Activated CD4-positive, alpha-beta T cell treated with anti-CD3 and anti-CD28 coated beads for 4 hours (primary cell): ENCODE results near the gene CX3CL1.

Experiments
- DNase-seq, 2 donors: peaks; one replicate each; pipeline ENCODE4 v3.0.0-alpha.2; 2020

CX3CL1 gene

GRCh38 chr16:57407521-57408353 is 35.4 kb downstream of the CX3CL1 start:
- no peak for DNase-seq

GRCh38 chr16:57409065-57409464 is 36.8 kb downstream of the CX3CL1 start:
- no peak for DNase-seq

GRCh38 chr16:57409870-57410587 is 37.7 kb downstream of the CX3CL1 start:
- no peak for DNase-seq

GRCh38 chr16:57411362-57411976 is 39.2 kb downstream of the CX3CL1 start:
- DNase-seq: no peak

GRCh38 chr16:57412584-57412983 is 40.3 kb downstream of the CX3CL1 start:
- DNase-seq: no peak

GRCh38 chr16:57413301-57413730 is 41.0 kb downstream of the CX3CL1 start:
- no peak for DNase-seq

- DNase-seq: no peak
These were observed 41.4 kb downstream of the CX3CL1 start for GRCh38 chr16:57413733-57414132.

GRCh38 chr16:57416084-57416483 is 43.8 kb downstream of the CX3CL1 start:
- DNase-seq: no peak

- DNase-seq: no peak
These were observed 47.2 kb downstream of the CX3CL1 start for GRCh38 chr16:57419506-57419905.

GRCh38 chr16:57422026-57422944 is 50.0 kb downstream of the CX3CL1 start:
- DNase-seq: no peak

- DNase-seq: no peak
These were observed 50.9 kb downstream of the CX3CL1 start for GRCh38 chr16:57423152-57423551.

- no peak for DNase-seq
These were observed 52.3 kb downstream of the CX3CL1 start for GRCh38 chr16:57424583-57424982.

- DNase-seq: no peak
These were observed 54.1 kb downstream of the CX3CL1 start for GRCh38 chr16:57426356-57426755.

- no peak for DNase-seq
These were observed 55.0 kb downstream of the CX3CL1 start for GRCh38 chr16:57427307-57427706.

GRCh38 chr16:57427824-57428223 is 55.5 kb downstream of the CX3CL1 start:
- no peak for DNase-seq

- no peak for DNase-seq
These were observed 58.7 kb downstream of the CX3CL1 start for GRCh38 chr16:57430955-57431354.

- DNase-seq: no peak
These were observed 60.2 kb downstream of the CX3CL1 start for GRCh38 chr16:57432505-57432904.

GRCh38 chr16:57432989-57433388 is 60.7 kb downstream of the CX3CL1 start:
- no peak for DNase-seq

GRCh38 chr16:57434003-57434402 is 61.7 kb downstream of the CX3CL1 start:
- DNase-seq: no peak
